ENCODE results near the gene MARCHF2. TPM values are rescaled to one million over a fixed set of nuclear protein-coding genes. Genes with fewer than 3 reads are reported as not detected.

Gene MARCHF2
- total RNA-seq, 2 donors from 2014 or later: 222 to 270 TPM

- peaks cover 0 to 40% of the 10 kb centered on the region in 2 donors for H3K4me1 ChIP-seq
- no peaks in the 10 kb centered on the region for H3K36me3 ChIP-seq
- H3K4me3 ChIP-seq: no peak overlapping the region
- peak overlapping the region in 1 of 2 donors; percentile 100 for H3K27ac ChIP-seq
- H3K9me3 ChIP-seq: no peaks in the 10 kb centered on the region
- no peak for DNase-seq (ENCODE audit: low spot score)
- TF ChIP-seq, protein P1, sequence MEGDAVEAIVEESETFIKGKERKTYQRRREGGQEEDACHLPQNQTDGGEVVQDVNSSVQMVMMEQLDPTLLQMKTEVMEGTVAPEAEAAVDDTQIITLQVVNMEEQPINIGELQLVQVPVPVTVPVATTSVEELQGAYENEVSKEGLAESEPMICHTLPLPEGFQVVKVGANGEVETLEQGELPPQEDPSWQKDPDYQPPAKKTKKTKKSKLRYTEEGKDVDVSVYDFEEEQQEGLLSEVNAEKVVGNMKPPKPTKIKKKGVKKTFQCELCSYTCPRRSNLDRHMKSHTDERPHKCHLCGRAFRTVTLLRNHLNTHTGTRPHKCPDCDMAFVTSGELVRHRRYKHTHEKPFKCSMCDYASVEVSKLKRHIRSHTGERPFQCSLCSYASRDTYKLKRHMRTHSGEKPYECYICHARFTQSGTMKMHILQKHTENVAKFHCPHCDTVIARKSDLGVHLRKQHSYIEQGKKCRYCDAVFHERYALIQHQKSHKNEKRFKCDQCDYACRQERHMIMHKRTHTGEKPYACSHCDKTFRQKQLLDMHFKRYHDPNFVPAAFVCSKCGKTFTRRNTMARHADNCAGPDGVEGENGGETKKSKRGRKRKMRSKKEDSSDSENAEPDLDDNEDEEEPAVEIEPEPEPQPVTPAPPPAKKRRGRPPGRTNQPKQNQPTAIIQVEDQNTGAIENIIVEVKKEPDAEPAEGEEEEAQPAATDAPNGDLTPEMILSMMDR (IDR thresholded peaks at IDR 0.05): no peak
- no peaks in the 10 kb centered on the region for H3K27me3 ChIP-seq
Observed at GRCh38 chr19:8388612-8388958, 24.5 kb upstream of the MARCHF2 start.

DNA sequence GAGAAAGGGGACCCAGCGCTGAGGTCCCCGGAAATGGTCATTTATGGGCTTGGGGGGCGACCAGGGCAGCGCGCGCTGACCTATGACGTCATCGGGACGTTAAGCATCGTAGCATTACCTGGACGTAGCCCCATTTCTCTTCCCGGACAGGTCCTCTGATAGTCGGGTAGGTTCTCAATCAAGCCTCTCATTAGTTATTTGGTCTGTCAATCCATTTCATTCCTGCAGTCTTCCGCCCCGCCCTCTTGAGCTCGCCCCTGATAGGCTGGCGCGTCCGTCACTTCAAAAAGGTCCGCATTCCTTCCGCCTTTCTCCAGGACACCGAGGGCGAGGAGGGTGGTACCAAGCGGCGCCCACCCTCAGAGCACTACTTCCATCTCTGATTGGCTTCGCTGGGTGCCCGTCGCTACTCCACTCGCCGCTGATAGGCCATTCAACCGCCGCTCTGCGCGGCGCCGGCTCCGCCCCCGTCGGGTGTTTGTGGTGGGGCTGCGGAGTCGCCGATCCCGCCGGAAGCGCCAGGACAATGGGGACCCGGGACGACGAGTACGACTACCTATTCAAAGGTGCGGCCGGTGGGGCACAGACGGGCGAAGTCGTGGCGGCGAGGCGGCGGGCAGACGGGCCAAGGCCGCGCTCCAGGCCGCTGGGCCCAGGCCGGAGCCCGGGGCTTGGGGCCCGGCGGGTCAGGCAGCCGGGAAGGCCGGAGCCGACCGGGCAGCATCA, 23.1 kb upstream of the MARCHF2 start, which contains the start of gene RAB11B:
Gene RAB11B, plus strand, starts transcription at position 470 of the 726 bp plus-strand sequence. Its CDS starts 57 bp downstream, at position 527.
- Histone ChIP-seq H3K27me3 (no peaks in the 10 kb centered on the region), H3K27ac (peak within 1 kb of the TSS; percentile 100), H3K9me3 (no peaks in the 10 kb centered on the region), H3K4me1 (peaks cover 0 to 51% of the 10 kb centered on the region in 2 donors), H3K4me3 (peak within 1 kb of the TSS; percentile 90 to 100), H3K36me3 (no peaks in the 10 kb centered on the region)
- DNase-seq (ENCODE audit: low spot score): peak; percentile 100
- TF ChIP-seq, protein P1 (IDR thresholded peaks at IDR 0.05): no peak

DNA sequence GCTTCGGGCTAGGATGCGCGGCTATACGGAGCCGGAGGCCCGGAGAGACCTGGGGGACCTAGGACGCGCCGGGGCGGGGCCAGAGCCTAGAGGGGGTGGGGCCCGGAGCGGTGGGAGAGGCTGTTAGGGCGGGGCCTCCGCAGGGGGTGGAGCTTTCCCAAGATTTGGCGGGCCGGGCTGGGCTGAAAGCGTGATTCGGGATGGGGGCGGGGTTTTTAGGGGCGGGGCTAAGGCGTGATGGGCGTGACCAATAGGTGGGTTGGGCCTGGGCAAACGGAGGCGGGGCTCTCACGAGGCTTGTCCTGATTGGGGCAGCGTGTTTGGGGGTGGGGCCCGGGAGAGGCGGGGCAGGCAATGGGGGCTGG, 22.5 kb upstream of the MARCHF2 start:
- Histone ChIP-seq H3K27me3 (no peaks in the 10 kb centered on the region), H3K4me3 (peak overlapping the region; percentile 90 to 100), H3K27ac (peak overlapping the region; percentile 100), H3K9me3 (no peaks in the 10 kb centered on the region), H3K4me1 (peaks cover 0 to 56% of the 10 kb centered on the region in 2 donors), H3K36me3 (peaks cover 2% of the 10 kb centered on the region)
- TF ChIP-seq, protein P1 (IDR thresholded peaks at IDR 0.05): no peak
- peak; percentile 97 for DNase-seq (ENCODE audit: low spot score)

DNA sequence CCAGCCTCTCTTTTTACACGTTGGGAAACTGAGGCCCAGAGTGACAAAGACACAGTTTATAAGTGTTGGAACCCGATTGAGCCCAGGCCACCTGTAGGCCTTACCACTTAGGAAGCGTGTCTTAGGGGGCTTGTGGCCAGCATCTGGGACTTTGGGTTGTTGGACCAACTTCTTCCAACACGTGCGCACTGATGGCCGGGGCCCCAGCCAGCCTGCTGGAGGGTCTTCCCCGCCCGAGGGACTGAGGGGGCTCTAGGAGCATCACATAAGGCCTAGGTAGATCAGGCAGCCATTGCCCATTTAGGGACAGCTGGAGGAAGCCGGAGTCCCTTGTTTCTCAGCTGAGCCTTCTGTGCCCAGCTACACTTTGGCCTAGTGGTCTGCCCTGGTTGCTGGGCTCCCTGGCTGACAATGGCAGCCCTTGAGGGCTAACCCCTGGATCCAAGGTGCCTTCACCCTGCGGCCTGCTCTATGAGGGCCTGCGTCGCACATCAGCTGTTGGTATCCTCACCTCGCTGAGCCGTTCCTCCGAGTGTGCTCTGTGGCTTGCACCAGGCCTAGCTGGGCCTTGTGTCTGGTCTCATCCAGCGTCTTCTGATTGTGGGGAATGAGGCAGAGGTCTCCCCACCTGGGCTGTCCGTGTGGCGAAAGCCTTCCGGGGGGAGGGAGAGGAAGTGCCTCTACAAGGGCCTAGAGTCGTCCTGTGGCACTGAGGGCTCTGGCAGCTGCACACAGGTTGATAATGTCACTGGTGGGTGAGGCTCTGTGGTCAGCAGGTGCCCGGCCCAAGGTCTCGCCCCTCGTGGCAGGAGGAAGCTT, 21.7 kb upstream of the MARCHF2 start:
- Histone ChIP-seq H3K27ac (peak overlapping the region; percentile 100), H3K9me3 (no peaks in the 10 kb centered on the region), H3K4me3 (peak overlapping the region; percentile 90 to 100), H3K36me3 (peaks cover 6% of the 10 kb centered on the region), H3K4me1 (peaks cover 0 to 64% of the 10 kb centered on the region in 2 donors), H3K27me3 (no peaks in the 10 kb centered on the region)
- no peak for DNase-seq (ENCODE audit: low spot score)
- TF ChIP-seq, protein P1 (IDR thresholded peaks at IDR 0.05): no peak

- Histone ChIP-seq H3K4me1 (peaks cover 0 to 71% of the 10 kb centered on the region in 2 donors), H3K27me3 (no peaks in the 10 kb centered on the region), H3K4me3 (peak overlapping the region; percentile 90 to 100), H3K27ac (peak overlapping the region; percentile 100), H3K36me3 (peaks cover 6% of the 10 kb centered on the region), H3K9me3 (no peaks in the 10 kb centered on the region)
- TF ChIP-seq, protein P1 (IDR thresholded peaks at IDR 0.05): no peak
- DNase-seq (ENCODE audit: low spot score): no peak
Observed at GRCh38 chr19:8392017-8392591, 21.0 kb upstream of the MARCHF2 start.

Data from right atrium auricular region (tissue), 2 donors.